GM23248 (cell line): Measurements from ENCODE around the gene C2orf66.

ENCODE experiments used
- EZH2 ChIP-seq: fragments of 200-600 bp; sonication (generic); IDR thresholded peaks from 2 replicates; pipeline ENCODE4 v1.6.1; 2018; ENCODE audit warnings: antibody characterized with exemption, mild to moderate bottlenecking; ENCODE audit not compliant: insufficient read depth, poor library complexity, severe bottlenecking
- EZH2phosphoT487 ChIP-seq: fragments of 200-600 bp; sonication (generic); IDR thresholded peaks from 2 replicates; pipeline ENCODE4 v1.6.1; 2018; ENCODE audit warnings: antibody characterized with exemption, moderate library complexity, mild to moderate bottlenecking, low read depth; ENCODE audit not compliant: insufficient read depth

GRCh38 chr2:196846295-196846694, 37.1 kb upstream of the C2orf66 start:
- TF ChIP-seq EZH2 (no peak), EZH2phosphoT487 (no peak)
